BLaER1 (cell line): ENCODE measurements around the gene TSPAN32.

Experiments
- H3K27ac ChIP-seq: shearing (Covaris generic); formaldehyde crosslinking; 2 replicates; pipeline ENCODE4 v1.8.1; 2022
- H3K27me3 ChIP-seq: shearing (Covaris generic); formaldehyde crosslinking; 2 replicates; pipeline ENCODE4 v1.8.1; 2022
- H3K36me3 ChIP-seq: shearing (Covaris generic); formaldehyde crosslinking; 2 replicates; pipeline ENCODE4 v1.8.1; 2022
- H3K4me1 ChIP-seq: shearing (Covaris generic); formaldehyde crosslinking; 2 replicates; pipeline ENCODE4 v1.8.1; 2022
- H3K4me2 ChIP-seq: shearing (Covaris generic); formaldehyde crosslinking; 2 replicates; pipeline ENCODE4 v1.8.1; 2022
- H3K4me3 ChIP-seq: shearing (Covaris generic); formaldehyde crosslinking; 2 replicates; pipeline ENCODE4 v1.8.1; 2022
- H3K9ac ChIP-seq: shearing (Covaris generic); formaldehyde crosslinking; 2 replicates; pipeline ENCODE4 v1.8.1; 2022
- H3K9me3 ChIP-seq: shearing (Covaris generic); formaldehyde crosslinking; 2 replicates; pipeline ENCODE4 v1.8.1; 2022
- H4K20me1 ChIP-seq: shearing (Covaris generic); formaldehyde crosslinking; 2 replicates; pipeline ENCODE4 v1.8.1; 2022
- Cebpa-rat ChIP-seq: shearing (Covaris generic); IDR thresholded peaks from 2 replicates; pipeline ENCODE4 v1.8.1; 2022

TSPAN32 gene

DNA sequence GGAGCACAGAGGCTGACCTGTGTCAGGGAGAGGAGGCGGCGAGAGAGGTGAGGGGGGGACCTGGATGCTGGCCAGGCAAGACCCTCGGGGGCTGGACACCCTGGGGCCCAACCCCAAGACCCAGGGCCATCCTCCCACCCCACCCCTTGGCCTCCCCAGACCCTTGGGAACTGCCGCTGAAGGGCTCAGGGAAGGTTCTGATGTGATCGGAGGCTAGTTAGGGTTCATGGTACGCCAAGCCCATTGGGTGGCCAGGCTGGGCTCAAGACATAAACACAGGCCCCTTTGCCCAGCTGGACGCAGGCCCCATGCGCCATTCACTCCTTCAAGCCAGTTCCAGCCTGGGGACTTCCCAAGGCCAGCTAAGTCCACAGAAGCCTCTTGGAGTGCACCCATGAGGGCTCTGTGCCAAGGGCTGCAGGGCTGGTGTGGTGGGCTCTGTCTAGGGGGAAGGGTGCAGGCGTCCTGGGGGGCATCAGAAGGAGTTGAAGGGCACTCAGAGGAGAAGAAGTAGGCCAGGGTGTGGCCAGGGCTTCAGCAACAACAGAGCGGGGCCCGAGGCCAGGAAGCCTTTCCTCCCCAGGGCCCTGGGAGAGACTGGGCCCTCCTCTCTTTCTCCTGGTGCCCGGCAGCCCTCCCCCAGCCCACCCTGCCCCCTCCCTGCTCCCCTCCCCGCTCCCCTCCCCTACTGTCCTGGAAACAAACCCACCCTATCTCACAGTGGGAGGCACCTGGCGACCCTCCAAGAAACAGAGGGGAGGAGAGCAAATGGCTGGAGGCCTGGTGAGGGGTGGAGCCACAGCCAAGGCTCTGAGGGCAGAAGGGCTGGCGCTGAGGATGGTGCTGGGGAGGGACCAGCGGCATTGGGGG, 12.9 kb downstream of the TSPAN32 start:
- Histone ChIP-seq H3K4me3 (no peak overlapping the region; the same call in 1 of the 2 replicates), H3K9me3 (peaks cover 8% of the 10 kb centered on the region), H3K27ac (peak overlapping the region; percentile 89), H3K9ac (peak overlapping the region; percentile 70; the same call in 1 of the 2 replicates), H3K36me3 (no peaks in the 10 kb centered on the region), H3K4me2 (peak overlapping the region; percentile 98), H3K4me1 (peaks cover 49% of the 10 kb centered on the region), H4K20me1 (no peaks in the 10 kb centered on the region), H3K27me3 (no peaks in the 10 kb centered on the region)
- TF ChIP-seq Cebpa-rat, result no peak

- peaks cover 55% of the 10 kb centered on the region for H3K4me1 ChIP-seq
- peak overlapping the region; percentile 49 for H3K4me3 ChIP-seq
- no peak for TF ChIP-seq Cebpa-rat
- no peaks in the 10 kb centered on the region for H3K36me3 ChIP-seq
- H3K4me2 ChIP-seq, result peak overlapping the region; percentile 98
- peaks cover 8% of the 10 kb centered on the region for H3K9me3 ChIP-seq
- H3K27ac ChIP-seq, result peak overlapping the region; percentile 89
- H3K9ac ChIP-seq, result peak overlapping the region; percentile 70
- no peaks in the 10 kb centered on the region for H4K20me1 ChIP-seq
- H3K27me3 ChIP-seq, result no peaks in the 10 kb centered on the region
These were observed 13.8 kb downstream of the TSPAN32 start for GRCh38 chr11:2315395-2316168.

DNA sequence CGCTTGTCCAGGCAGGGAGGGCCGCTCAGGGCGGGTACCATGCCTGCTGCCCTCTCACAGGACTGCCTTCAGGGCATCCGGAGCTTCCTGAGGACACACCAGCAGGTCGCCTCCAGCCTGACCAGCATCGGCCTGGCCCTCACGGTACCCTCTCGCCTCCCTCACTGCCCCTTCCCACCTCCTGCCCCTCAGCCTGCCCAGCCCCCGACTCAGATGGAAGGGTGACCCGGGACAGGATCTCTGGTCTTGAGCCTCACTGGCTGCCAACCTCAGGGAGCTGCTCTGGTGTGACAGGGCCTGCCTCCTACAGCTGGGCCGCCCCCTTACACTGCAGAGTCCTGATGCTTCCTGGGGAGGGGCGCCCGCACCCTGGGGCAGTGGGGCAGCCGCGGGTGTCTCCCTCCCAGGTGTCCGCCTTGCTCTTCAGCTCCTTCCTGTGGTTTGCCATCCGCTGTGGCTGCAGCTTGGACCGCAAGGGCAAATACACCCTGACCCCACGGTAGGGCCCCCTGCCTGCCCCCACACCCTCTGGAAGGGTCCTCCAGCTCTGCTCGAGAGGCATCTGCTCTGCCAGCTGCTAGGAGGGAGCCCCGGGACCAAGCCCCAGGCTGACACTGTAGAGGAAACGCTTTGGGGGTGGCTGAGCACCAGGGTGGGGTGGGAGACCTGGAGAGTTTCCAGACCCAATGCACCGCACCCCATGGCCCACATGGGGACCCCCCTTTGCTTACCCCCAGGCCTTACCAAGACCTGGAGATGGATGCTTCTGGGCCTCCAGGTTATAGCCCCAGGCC, 14.6 kb downstream of the TSPAN32 start:
- Histone ChIP-seq H3K4me2 (peak overlapping the region; percentile 98), H4K20me1 (no peaks in the 10 kb centered on the region), H3K4me1 (peaks cover 59% of the 10 kb centered on the region), H3K9ac (peak overlapping the region; percentile 70), H3K9me3 (peaks cover 8% of the 10 kb centered on the region), H3K4me3 (peak overlapping the region; percentile 49), H3K36me3 (no peaks in the 10 kb centered on the region), H3K27me3 (no peaks in the 10 kb centered on the region), H3K27ac (peak overlapping the region; percentile 89)
- TF ChIP-seq Cebpa-rat, result no peak

DNA sequence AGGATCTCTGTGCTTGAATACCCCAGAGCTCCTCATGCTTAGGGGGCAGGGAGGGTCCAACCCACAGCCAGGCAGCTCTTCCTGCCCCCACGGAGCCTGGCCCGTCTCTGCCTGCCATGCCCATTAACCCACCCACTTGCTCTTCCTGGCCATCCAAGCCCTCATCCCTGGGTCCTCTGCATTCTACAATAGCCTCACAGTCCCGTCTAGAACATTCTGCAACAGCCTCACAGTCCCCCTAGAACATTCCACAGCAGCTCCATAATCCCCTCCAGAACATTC, 15.1 kb downstream of the TSPAN32 start:
- no peaks in the 10 kb centered on the region for H3K36me3 ChIP-seq
- H3K27me3 ChIP-seq, result no peaks in the 10 kb centered on the region
- TF ChIP-seq Cebpa-rat, result no peak
- H3K9me3 ChIP-seq, result peaks cover 8% of the 10 kb centered on the region
- peak overlapping the region; percentile 42 for H3K27ac ChIP-seq
- H4K20me1 ChIP-seq, result no peaks in the 10 kb centered on the region
- H3K9ac ChIP-seq, result no peak overlapping the region
- H3K4me3 ChIP-seq, result peak overlapping the region; percentile 49; the same call in 1 of the 2 replicates
- peaks cover 59% of the 10 kb centered on the region for H3K4me1 ChIP-seq
- peak overlapping the region; percentile 98 for H3K4me2 ChIP-seq

DNA sequence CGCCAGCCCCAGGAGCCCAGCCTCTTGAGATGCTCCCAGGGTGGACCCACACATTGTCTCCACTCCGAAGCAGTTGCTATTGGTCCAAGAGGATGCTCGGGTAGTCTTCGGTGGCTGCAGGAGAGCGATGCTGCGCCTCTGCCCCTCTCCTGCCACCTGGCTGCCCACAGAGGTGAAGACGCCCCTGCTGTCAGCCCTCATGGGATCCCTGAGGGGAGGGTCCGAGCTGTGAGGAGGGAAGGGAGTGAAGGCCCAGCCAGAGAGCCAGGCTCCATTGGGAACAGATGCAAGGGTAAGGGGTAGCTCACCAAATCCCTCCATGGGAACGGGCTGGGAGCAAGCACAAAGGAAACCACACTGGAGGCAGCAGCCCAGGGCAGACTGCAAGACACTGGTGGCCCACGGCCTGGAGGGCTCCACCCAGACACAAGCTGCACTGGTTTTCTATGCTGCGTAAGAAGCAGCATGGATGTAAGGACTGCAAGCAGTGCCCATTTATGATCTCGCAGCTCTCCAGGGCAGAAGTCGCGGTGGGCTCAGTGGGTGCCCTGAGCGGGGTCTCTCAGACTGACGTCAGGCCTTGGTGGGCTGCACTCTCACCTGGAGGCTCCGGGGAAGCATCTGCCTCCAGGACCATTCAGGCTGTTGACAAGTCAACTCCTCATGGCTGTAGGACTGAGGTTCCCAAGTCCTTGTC, 15.7 kb downstream of the TSPAN32 start:
- H4K20me1 ChIP-seq, result no peaks in the 10 kb centered on the region
- H3K9me3 ChIP-seq, result peaks cover 10% of the 10 kb centered on the region
- no peak overlapping the region for H3K4me3 ChIP-seq
- no peak for TF ChIP-seq Cebpa-rat
- peak overlapping the region; percentile 42; the same call in 1 of the 2 replicates for H3K27ac ChIP-seq
- peaks cover 59% of the 10 kb centered on the region for H3K4me1 ChIP-seq
- H3K27me3 ChIP-seq, result no peaks in the 10 kb centered on the region
- no peaks in the 10 kb centered on the region for H3K36me3 ChIP-seq
- no peak overlapping the region for H3K9ac ChIP-seq
- peak overlapping the region; percentile 98 for H3K4me2 ChIP-seq

GRCh38 chr11:2318123-2318522, 16.3 kb downstream of the TSPAN32 start:
- no peaks in the 10 kb centered on the region for H3K27me3 ChIP-seq

GRCh38 chr11:2318707-2319106, 16.9 kb downstream of the TSPAN32 start:
- no peaks in the 10 kb centered on the region for H3K36me3 ChIP-seq
- no peaks in the 10 kb centered on the region for H3K27me3 ChIP-seq
- no peak overlapping the region for H3K4me2 ChIP-seq
- H3K9me3 ChIP-seq, result peaks cover 17% of the 10 kb centered on the region
- no peak overlapping the region for H3K4me3 ChIP-seq
- TF ChIP-seq Cebpa-rat, result no peak
- H3K9ac ChIP-seq, result no peak overlapping the region
- peaks cover 51% of the 10 kb centered on the region for H3K4me1 ChIP-seq
- no peaks in the 10 kb centered on the region for H4K20me1 ChIP-seq
- H3K27ac ChIP-seq, result no peak overlapping the region

More at GRCh38 chr11:2318123-2318522, 16.3 kb downstream of the TSPAN32 start:
- Histone ChIP-seq H3K36me3 (no peaks in the 10 kb centered on the region), H4K20me1 (no peaks in the 10 kb centered on the region), H3K9me3 (peaks cover 16% of the 10 kb centered on the region), H3K4me2 (no peak overlapping the region), H3K4me1 (peaks cover 57% of the 10 kb centered on the region), H3K9ac (no peak overlapping the region), H3K4me3 (no peak overlapping the region), H3K27ac (no peak overlapping the region)
- TF ChIP-seq Cebpa-rat, result no peak

GRCh38 chr11:2319791-2320472, 18.1 kb downstream of the TSPAN32 start:
- no peaks in the 10 kb centered on the region for H3K27me3 ChIP-seq
- H3K27ac ChIP-seq, result no peak overlapping the region
- TF ChIP-seq Cebpa-rat, result no peak
- no peaks in the 10 kb centered on the region for H4K20me1 ChIP-seq
- H3K4me1 ChIP-seq, result peaks cover 39% of the 10 kb centered on the region
- no peak overlapping the region for H3K9ac ChIP-seq
- H3K4me2 ChIP-seq, result no peak overlapping the region
- H3K36me3 ChIP-seq, result no peaks in the 10 kb centered on the region
- H3K9me3 ChIP-seq, result peaks cover 17% of the 10 kb centered on the region
- no peak overlapping the region for H3K4me3 ChIP-seq
